Ovary (tissue), 3 donors: Measurements from ENCODE around the gene EWSR1.

Source experiments
- CTCF ChIP-seq, 3 donors: fragments of 450-650 bp in 2 of 3; fragments of 200-600 bp in 1 of 3; IDR thresholded peaks; one replicate each; pipeline versions ENCODE4 v1.5.1 to v1.8.0; 2016 to 2022; ENCODE audit warnings: antibody characterized with exemption in 3 of 3, mild to moderate bottlenecking in 1 of 3
- EP300 ChIP-seq: sonication (generic); formaldehyde crosslinking; IDR thresholded peaks from one replicate; pipeline ENCODE4 v1.6.1; 2017; ENCODE audit warnings: antibody characterized with exemption
- POLR2A ChIP-seq: fragments of 450-650 bp; IDR thresholded peaks from one replicate; pipeline ENCODE4 v1.6.1; 2017; ENCODE audit warnings: antibody characterized with exemption, mild to moderate bottlenecking, moderate library complexity
- donor health status: DM: no; HTN: no; CAD: no.

- TF ChIP-seq CTCF (IDR thresholded peaks at IDR 0.05): no peak
- TF ChIP-seq POLR2A: no peak
- no peak for TF ChIP-seq EP300
Observed at GRCh38 chr22:29260601-29261315, 7.3 kb upstream of the EWSR1 start.
